ENCODE measurements around the gene MED27.

GRCh38 chr9:131813116-131813515 lies 266.6 kb downstream of the MED27 start:
- TF ChIP-seq, protein P1, sequence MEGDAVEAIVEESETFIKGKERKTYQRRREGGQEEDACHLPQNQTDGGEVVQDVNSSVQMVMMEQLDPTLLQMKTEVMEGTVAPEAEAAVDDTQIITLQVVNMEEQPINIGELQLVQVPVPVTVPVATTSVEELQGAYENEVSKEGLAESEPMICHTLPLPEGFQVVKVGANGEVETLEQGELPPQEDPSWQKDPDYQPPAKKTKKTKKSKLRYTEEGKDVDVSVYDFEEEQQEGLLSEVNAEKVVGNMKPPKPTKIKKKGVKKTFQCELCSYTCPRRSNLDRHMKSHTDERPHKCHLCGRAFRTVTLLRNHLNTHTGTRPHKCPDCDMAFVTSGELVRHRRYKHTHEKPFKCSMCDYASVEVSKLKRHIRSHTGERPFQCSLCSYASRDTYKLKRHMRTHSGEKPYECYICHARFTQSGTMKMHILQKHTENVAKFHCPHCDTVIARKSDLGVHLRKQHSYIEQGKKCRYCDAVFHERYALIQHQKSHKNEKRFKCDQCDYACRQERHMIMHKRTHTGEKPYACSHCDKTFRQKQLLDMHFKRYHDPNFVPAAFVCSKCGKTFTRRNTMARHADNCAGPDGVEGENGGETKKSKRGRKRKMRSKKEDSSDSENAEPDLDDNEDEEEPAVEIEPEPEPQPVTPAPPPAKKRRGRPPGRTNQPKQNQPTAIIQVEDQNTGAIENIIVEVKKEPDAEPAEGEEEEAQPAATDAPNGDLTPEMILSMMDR (IDR thresholded peaks at IDR 0.05), result no peak
- no peak for TF ChIP-seq POLR2AphosphoS5 (IDR thresholded peaks at IDR 0.05)
